BLaER1 (cell line): ENCODE results near the gene MICALL1.
"Not testable (repeated sequence)": the region's sequence is repeated elsewhere in the genome, so short reads cannot be mapped to it uniquely, and the experiment has no call there.

Experiments used
- H3K27ac ChIP-seq: shearing (Covaris generic); formaldehyde crosslinking; 2 replicates; pipeline ENCODE4 v1.8.1; 2022
- H3K27me3 ChIP-seq: shearing (Covaris generic); formaldehyde crosslinking; 2 replicates; pipeline ENCODE4 v1.8.1; 2022
- H3K36me3 ChIP-seq: shearing (Covaris generic); formaldehyde crosslinking; 2 replicates; pipeline ENCODE4 v1.8.1; 2022
- H3K4me1 ChIP-seq: shearing (Covaris generic); formaldehyde crosslinking; 2 replicates; pipeline ENCODE4 v1.8.1; 2022
- H3K4me2 ChIP-seq: shearing (Covaris generic); formaldehyde crosslinking; 2 replicates; pipeline ENCODE4 v1.8.1; 2022
- H3K4me3 ChIP-seq: shearing (Covaris generic); formaldehyde crosslinking; 2 replicates; pipeline ENCODE4 v1.8.1; 2022
- H3K9ac ChIP-seq: shearing (Covaris generic); formaldehyde crosslinking; 2 replicates; pipeline ENCODE4 v1.8.1; 2022
- H3K9me3 ChIP-seq: shearing (Covaris generic); formaldehyde crosslinking; 2 replicates; pipeline ENCODE4 v1.8.1; 2022
- H4K20me1 ChIP-seq: shearing (Covaris generic); formaldehyde crosslinking; 2 replicates; pipeline ENCODE4 v1.8.1; 2022
- Cebpa-rat ChIP-seq: shearing (Covaris generic); IDR thresholded peaks from 2 replicates; pipeline ENCODE4 v1.8.1; 2022

Gene MICALL1

DNA sequence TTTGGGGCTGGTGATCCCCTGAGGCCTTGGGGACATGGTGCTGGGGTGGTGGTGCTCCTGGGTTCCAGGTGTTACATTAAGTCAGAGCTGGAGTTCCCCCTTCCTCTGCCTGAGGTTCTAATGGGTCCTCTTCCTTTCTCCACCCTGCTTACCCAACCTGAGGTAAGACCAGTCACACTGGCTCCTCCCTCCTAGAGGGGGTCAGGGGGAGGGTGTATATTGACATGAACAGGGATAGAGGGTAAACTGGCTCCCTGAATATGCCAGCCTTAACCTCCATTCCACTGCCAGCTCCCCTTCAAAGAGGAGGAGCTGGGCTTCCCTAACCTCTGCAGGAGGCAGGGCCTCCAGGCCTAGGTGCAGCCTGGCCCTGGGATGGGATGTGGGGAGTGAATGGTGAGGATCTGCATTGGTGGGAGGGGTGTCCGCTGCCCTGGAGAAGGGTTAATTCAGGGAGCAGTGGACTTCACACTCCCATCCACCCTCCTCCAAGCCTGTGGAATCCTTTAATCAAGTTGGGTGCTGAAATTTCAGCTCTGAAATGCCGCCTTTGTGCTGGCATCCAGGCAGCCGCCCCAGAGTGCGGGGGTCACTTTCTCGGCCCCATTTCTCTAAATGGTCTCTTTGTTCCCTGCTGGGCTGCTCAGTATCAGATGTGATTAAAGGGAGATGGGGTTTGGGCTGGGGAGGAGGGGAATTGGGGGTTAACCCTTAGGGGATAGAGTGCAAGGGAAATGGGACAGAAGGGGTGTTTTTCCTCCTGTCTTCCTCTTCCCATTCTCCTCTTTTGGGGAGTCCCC is 62.6 kb downstream of the MICALL1 start:
- Histone ChIP-seq H3K9ac (no peak overlapping the region), H3K36me3 (peaks cover 71% of the 10 kb centered on the region), H3K4me3 (no peak overlapping the region), H3K27me3 (no peaks in the 10 kb centered on the region), H4K20me1 (peaks cover 24% of the 10 kb centered on the region), H3K27ac (no peak overlapping the region), H3K4me2 (no peak overlapping the region), H3K4me1 (peaks cover 9% of the 10 kb centered on the region), H3K9me3 (no peaks in the 10 kb centered on the region)
- TF ChIP-seq Cebpa-rat, result no peak

DNA sequence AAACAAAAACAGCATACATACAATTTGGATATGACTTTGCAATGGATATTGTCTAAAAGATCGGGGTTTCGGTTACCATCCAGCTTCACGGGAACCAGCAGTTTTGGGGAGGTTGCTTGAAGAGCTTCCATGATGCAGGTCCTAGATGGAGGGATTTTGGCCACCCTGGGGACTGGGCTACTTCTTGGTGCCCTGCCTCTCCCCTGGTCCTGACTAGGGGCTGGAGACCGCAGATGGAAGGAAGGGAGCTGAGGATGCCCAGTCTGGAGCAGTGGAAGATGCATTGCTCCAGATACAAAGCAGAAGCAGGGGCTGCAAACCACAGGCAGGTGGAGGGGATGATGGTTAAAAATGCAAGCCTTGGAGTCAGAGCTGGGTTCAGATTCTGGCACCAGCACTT is 64.8 kb downstream of the MICALL1 start:
- Histone ChIP-seq H3K4me2 (no peak overlapping the region), H4K20me1 (peaks cover 4% of the 10 kb centered on the region), H3K9ac (no peak overlapping the region), H3K4me1 (peaks cover 9% of the 10 kb centered on the region), H3K27me3 (no peaks in the 10 kb centered on the region), H3K27ac (no peak overlapping the region), H3K9me3 (no peaks in the 10 kb centered on the region), H3K36me3 (peaks cover 64% of the 10 kb centered on the region), H3K4me3 (no peak overlapping the region)
- no peak for TF ChIP-seq Cebpa-rat

DNA sequence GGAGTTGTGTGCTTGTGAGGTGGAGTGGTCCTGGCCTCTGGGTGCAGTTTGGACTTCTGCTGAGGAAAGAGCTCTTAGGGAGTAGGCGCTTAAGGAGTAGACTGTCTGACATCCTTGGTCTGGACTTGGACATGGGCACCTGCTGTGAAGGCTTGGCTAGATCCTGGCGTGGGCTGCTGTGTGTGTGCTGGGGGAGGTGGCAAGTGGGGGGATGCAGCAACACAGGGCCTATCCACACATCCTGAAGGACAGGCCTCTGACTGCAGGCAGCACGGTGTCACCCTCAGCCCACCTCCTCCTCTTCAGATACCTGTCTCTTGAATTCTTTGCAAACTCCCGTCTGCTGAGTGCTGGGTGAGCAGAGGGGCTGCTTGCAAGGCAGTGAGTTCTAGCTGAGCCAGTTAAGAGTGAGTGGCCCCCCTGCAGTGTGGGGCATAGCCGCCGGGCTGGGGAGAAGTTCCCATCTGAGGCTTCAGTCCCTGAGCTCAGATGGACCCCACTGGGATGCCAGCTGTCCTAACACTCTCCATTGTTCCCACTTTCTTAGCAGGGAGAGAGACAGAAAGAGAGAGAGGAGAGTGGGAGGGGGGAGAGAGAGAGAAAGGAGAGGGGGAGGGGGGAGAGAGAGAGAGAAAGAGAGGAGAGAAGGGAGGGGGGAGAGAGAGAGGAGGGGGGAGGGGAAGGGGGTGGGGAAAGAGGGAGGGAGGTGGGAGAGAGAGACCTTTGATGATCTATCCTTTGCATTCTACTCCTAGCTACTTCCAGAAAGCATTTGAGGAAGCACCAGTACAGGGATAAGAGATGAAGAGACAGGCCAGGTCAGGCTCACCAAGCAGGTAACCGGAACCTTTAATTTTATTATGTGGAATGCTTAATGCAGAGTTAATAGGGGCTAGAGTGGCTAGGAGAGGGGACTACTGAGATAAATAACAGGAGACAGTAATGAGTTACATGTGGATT is 65.7 kb downstream of the MICALL1 start:
- Histone ChIP-seq H3K36me3 (peaks cover 59% of the 10 kb centered on the region), H4K20me1 (no peaks in the 10 kb centered on the region), H3K27ac (no peak overlapping the region), H3K4me1 (peaks cover 16% of the 10 kb centered on the region), H3K9ac (no peak overlapping the region), H3K4me2 (no peak overlapping the region), H3K9me3 (no peaks in the 10 kb centered on the region), H3K4me3 (no peak overlapping the region), H3K27me3 (no peaks in the 10 kb centered on the region)
- TF ChIP-seq Cebpa-rat, result no peak

DNA sequence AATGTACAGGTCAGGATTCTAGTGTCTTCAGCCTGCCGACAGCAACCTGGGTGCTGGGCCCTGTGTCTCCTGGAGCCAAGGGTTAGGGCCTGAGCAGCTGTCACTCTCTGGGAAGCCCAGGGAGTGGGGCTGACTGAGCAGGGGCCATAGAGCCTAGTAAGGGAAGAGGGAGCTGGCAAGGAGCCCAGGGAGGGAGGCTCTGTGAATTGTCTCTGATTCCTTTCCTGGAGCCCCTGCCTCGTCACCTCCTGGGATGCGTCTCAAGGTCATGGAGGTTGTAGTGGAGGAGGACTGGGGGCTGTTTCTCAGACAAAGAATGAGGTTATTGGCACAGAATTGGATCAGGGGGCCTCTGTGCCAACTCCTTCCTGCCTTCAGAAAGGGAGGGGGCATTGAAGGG is 66.4 kb downstream of the MICALL1 start:
- Histone ChIP-seq H3K27me3 (no peaks in the 10 kb centered on the region), H4K20me1 (no peaks in the 10 kb centered on the region), H3K4me3 (no peak overlapping the region), H3K4me2 (no peak overlapping the region), H3K36me3 (peaks cover 52% of the 10 kb centered on the region), H3K4me1 (peaks cover 21% of the 10 kb centered on the region), H3K27ac (peak overlapping the region; percentile 13; the same call in 1 of the 2 replicates), H3K9me3 (no peaks in the 10 kb centered on the region), H3K9ac (no peak overlapping the region)
- TF ChIP-seq Cebpa-rat, result no peak

DNA sequence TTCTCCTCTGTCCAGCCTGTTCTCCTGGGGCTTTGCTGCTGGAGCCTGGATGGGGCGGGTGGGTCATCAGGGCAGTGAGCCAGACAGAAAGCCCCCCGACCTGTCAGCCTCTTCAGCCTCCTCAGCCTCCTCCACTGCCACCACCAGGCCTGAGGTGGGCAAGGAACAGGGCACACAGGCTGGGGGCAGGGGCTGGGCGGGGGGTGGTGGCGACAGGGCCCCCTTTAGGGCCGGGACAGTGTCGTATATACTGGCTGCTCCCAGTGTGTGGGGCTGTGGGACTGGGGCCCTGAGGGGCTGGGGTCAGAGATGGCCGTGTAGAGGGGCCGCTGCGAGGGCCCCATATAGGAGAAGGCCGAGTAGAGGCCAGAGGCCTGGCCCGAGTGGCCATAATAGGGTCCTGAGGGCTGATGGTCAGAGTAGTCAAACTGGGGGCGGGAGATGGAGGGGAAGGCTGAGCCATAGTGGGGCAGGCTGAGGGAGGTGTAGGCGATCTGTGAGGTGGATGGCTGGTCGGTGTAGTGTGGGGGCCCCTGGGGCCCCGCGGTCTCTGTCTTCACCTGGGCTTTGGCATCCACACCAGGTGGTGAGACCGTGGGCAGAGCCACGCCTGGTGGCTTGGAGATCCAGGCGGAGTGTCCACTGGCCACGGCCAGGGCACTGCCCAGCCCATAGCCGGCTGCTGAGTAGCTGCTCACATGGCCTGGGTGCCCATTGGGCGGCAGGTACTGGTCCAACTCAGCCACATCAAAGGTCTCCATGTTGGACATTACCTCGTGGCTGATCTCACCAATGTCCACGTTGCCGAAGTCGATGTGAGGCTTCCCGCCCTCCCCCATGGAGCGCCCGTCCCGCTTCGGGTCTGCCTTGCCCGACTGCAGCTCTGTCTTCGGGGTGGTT is 67.4 kb downstream of the MICALL1 start:
- Histone ChIP-seq H3K4me2 (no peak overlapping the region), H3K9ac (no peak overlapping the region), H3K27me3 (no peaks in the 10 kb centered on the region), H3K4me1 (peaks cover 21% of the 10 kb centered on the region), H3K27ac (no peak overlapping the region), H3K4me3 (no peak overlapping the region), H3K36me3 (peaks cover 50% of the 10 kb centered on the region), H3K9me3 (no peaks in the 10 kb centered on the region), H4K20me1 (no peaks in the 10 kb centered on the region)
- TF ChIP-seq Cebpa-rat, result no peak

DNA sequence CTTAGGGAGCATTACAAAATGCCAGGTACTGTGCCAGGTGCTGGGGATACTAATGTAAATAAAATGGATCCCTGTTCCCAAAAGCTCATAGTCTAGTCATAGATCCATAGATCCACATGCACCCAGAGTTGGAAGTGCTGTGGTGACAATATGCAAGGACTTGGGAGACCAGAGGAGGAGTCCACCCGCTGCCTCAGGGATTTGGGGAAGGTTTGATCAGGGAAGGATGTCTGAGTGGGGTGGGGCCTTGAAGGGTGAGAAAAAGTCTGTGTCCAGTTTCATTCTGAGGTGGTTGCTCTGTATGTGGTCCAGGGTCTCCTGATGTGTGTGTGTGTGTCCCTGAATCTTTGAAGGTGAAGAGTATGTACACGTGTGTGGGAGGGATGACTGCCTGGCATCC is 69.1 kb downstream of the MICALL1 start:
- Histone ChIP-seq H3K4me1 (peaks cover 38% of the 10 kb centered on the region), H3K27ac (no peak overlapping the region), H4K20me1 (no peaks in the 10 kb centered on the region), H3K36me3 (peaks cover 39% of the 10 kb centered on the region), H3K4me3 (no peak overlapping the region), H3K9ac (no peak overlapping the region), H3K27me3 (no peaks in the 10 kb centered on the region), H3K9me3 (no peaks in the 10 kb centered on the region), H3K4me2 (no peak overlapping the region)
- no peak for TF ChIP-seq Cebpa-rat

DNA sequence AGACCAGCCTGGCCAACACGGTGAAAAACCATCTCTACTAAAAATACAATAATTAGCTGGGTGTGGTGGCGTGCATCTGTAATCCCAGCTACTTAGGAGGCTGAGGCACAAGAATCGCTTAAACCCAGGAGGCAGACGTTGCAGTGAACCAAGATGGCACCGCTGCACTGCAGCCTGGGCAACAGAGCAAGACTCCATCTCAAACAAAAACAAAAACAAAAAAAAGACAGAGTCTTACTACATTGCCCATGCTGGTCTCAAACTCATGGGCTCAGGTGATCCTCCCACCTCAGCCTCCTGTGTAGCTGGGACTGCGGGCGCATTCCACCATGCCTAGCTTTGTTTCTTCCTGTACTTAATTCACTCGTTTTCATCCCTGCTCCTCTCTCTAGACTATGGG is 69.9 kb downstream of the MICALL1 start:
- not testable (repeated sequence) for H3K9ac ChIP-seq, H3K4me3 ChIP-seq, H3K27me3 ChIP-seq, H3K27ac ChIP-seq, H3K4me2 ChIP-seq, H4K20me1 ChIP-seq, H3K9me3 ChIP-seq
- peaks cover 46% of the 10 kb centered on the region for H3K4me1 ChIP-seq
- peaks cover 36% of the 10 kb centered on the region for H3K36me3 ChIP-seq

DNA sequence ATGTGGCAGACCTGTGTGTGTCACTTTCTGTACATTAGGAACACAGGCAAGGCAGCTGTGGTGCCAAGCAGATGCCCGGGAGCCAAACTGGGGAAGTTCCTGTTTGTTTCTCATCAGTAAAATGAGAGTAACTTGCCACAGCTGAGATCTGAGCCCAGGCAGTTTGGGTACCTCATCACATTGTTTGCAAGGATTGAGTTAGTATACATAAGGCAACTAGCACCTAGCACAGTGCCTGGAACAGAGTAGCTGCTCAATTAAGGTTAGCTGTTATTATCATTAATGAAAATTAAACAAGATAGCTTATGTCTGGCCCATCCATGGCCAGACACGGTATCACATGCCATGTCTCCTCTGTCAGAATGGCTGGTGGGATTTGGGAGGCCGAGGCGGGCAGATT is 70.5 kb downstream of the MICALL1 start:
- H3K4me3 ChIP-seq, result no peak overlapping the region
- no peaks in the 10 kb centered on the region for H3K27me3 ChIP-seq
- no peak overlapping the region for H3K9ac ChIP-seq
- H3K4me1 ChIP-seq, result peaks cover 52% of the 10 kb centered on the region
- no peak overlapping the region for H3K4me2 ChIP-seq
- no peaks in the 10 kb centered on the region for H4K20me1 ChIP-seq
- H3K36me3 ChIP-seq, result peaks cover 34% of the 10 kb centered on the region
- H3K27ac ChIP-seq, result no peak overlapping the region; the same call in 1 of the 2 replicates
- TF ChIP-seq Cebpa-rat, result no peak
- H3K9me3 ChIP-seq, result no peaks in the 10 kb centered on the region

DNA sequence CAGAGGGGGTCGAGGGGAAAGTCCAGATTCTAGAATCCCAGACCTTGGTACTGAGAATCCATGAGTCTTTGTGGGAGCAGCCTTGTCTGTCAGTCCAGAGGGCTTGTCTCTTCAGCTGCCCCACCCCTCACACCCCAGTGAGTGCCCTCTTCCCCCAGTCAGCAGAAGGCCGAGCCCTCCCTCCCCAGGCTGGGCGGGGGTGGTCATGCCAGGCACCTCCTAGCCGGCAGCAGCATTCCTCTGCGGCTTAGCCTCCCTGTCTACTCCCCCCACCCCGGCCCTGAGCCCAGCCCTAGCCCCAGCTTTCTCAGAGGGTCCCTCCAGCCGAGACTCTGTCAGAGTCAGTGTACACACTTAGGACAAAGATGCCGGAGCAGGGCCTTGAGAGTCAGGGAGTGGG is 73.7 kb downstream of the MICALL1 start:
- Histone ChIP-seq H3K9ac (0 out of 2 replicates have a peak overlapping the region, but pooled peaks have one; percentile 55), H3K4me2 (peak overlapping the region; percentile 94), H3K27ac (peak overlapping the region; percentile 75)

More for the DNA sequence above, 73.7 kb downstream of the MICALL1 start:
- Histone ChIP-seq H3K4me1 (peaks cover 81% of the 10 kb centered on the region), H3K36me3 (peaks cover 37% of the 10 kb centered on the region), H3K27me3 (no peaks in the 10 kb centered on the region), H4K20me1 (no peaks in the 10 kb centered on the region), H3K9me3 (peaks cover 9% of the 10 kb centered on the region; the same call in 1 of the 2 replicates), H3K4me3 (no peak overlapping the region)
- no peak for TF ChIP-seq Cebpa-rat
